NOMO-1 (cell line): ENCODE data around the gene ERC1.

Experiments used
- DNase-seq, 2 experiments: peaks; one replicate each; lab custom pipeline; 2025; ENCODE audit not compliant: unreplicated experiment in 2 of 2; lab: John Stamatoyannopoulos, UW

ERC1 gene

GRCh38 chr12:1544996-1545700 is 554.1 kb downstream of the ERC1 start:
- DNase-seq, result peak; percentile 55 to 88
